BLaER1 treated with 17β-estradiol and CSF1 and Interleukin-3, amounts not matched to agents 10 nM and 100 nM (cell line): ENCODE results near the gene GLS2.

Source experiments
- H3K27ac ChIP-seq, 11 experiments: shearing (Covaris generic); formaldehyde crosslinking; 2 replicates each; pipeline ENCODE4 v1.8.1; 2022
- H3K27me3 ChIP-seq, 11 experiments: shearing (Covaris generic); formaldehyde crosslinking; 2 replicates each; pipeline ENCODE4 v1.8.1; 2022
- H3K36me3 ChIP-seq, 11 experiments: shearing (Covaris generic); formaldehyde crosslinking; 2 replicates each; pipeline ENCODE4 v1.8.1; 2022
- H3K4me1 ChIP-seq, 10 experiments: shearing (Covaris generic); formaldehyde crosslinking; 2 replicates each; pipeline ENCODE4 v1.8.1; 2022
- H3K4me2 ChIP-seq, 11 experiments: shearing (Covaris generic); formaldehyde crosslinking; 2 replicates each; pipeline ENCODE4 v1.8.1; 2022
- H3K4me3 ChIP-seq, 10 experiments: shearing (Covaris generic); formaldehyde crosslinking; 2 replicates each; pipeline ENCODE4 v1.8.1; 2022
- H3K9ac ChIP-seq, 11 experiments: shearing (Covaris generic); formaldehyde crosslinking; 2 replicates each; pipeline ENCODE4 v1.8.1; 2022
- H3K9me3 ChIP-seq, 11 experiments: shearing (Covaris generic); formaldehyde crosslinking; replicated peaks in 1 of 11; 2 replicates each; pipeline ENCODE4 v1.8.1; 2022
- H4K20me1 ChIP-seq, 11 experiments: shearing (Covaris generic); formaldehyde crosslinking; 2 replicates each; pipeline ENCODE4 v1.8.1; 2022
- Cebpa-rat ChIP-seq, 11 experiments: shearing (Covaris generic); IDR thresholded peaks; 2 replicates each; pipeline ENCODE4 v1.8.1; 2022

The GLS2 gene

DNA sequence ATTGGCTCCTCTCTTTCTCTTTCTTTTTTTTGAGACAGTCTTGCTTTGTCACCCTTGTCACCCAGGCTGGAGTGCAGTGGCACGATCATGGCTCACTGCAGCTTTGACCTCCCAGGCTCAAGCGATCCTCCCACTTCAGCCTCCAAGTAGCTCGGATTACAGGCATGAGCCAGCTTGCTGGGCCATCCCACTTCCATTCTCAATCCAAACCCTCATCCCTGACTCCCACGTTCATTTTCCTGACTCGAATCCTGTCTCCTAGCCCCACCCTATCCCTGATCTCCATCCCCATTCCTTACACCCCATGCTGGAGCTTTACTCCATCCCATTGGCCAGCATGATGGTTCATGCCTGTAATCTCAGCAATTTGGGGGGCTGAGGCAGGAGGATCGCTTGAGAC is 11.8 kb downstream of the GLS2 start:
- no peak for TF ChIP-seq Cebpa-rat (IDR thresholded peaks at IDR 0.05)
- H3K4me2 ChIP-seq: no peak overlapping the region

DNA sequence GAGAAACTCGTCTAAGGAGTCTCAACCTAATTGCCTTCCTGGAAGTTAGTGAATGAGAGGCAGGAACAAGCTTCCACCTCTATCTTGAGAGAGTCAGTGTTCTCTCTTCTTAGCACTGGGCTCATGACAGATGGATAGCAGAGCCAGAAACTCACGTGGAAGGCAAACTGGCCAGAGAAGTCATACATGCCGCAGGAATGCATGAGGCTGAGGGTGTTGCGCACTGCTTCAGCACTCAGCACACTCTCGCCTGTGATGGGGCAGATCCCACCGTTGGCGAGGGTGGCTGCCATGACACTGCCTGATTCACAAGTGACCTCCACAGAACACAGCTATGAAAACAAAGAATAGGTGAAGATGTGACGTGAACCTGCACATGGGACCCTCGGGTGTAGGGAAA is 13.6 kb downstream of the GLS2 start:
- H3K4me1 ChIP-seq: peaks cover 5 to 23% (median 19%) of the 10 kb centered on the region in 10 experiments
- no peak overlapping the region for H3K9ac ChIP-seq
- no peak overlapping the region for H3K27ac ChIP-seq
- no peak overlapping the region for H3K4me2 ChIP-seq
- no peak overlapping the region for H3K4me3 ChIP-seq
- no peaks in the 10 kb centered on the region for H3K9me3 ChIP-seq
- TF ChIP-seq Cebpa-rat (IDR thresholded peaks at IDR 0.05): no peak
- H3K27me3 ChIP-seq: no peaks in the 10 kb centered on the region
- peaks cover 0 to 36% (median 4%) of the 10 kb centered on the region in 11 experiments; a peak in 5 of 22 replicates for H4K20me1 ChIP-seq
- peaks cover 8 to 65% (median 37%) of the 10 kb centered on the region in 11 experiments; a peak in 21 of 22 replicates for H3K36me3 ChIP-seq

More for the DNA sequence above, 11.8 kb downstream of the GLS2 start:
- H3K36me3 ChIP-seq: peaks cover 8 to 47% (median 30%) of the 10 kb centered on the region in 11 experiments; a peak in 21 of 22 replicates
- peaks cover 0 to 17% (median 9%) of the 10 kb centered on the region in 10 experiments; a peak in 14 of 20 replicates for H3K4me1 ChIP-seq
- H3K27me3 ChIP-seq: no peaks in the 10 kb centered on the region
- no peak overlapping the region for H3K27ac ChIP-seq
- H3K9me3 ChIP-seq: no peaks in the 10 kb centered on the region
- H4K20me1 ChIP-seq: peaks cover 0 to 47% (median 6%) of the 10 kb centered on the region in 11 experiments; a peak in 7 of 22 replicates
- H3K9ac ChIP-seq: no peak overlapping the region
- H3K4me3 ChIP-seq: no peak overlapping the region

DNA sequence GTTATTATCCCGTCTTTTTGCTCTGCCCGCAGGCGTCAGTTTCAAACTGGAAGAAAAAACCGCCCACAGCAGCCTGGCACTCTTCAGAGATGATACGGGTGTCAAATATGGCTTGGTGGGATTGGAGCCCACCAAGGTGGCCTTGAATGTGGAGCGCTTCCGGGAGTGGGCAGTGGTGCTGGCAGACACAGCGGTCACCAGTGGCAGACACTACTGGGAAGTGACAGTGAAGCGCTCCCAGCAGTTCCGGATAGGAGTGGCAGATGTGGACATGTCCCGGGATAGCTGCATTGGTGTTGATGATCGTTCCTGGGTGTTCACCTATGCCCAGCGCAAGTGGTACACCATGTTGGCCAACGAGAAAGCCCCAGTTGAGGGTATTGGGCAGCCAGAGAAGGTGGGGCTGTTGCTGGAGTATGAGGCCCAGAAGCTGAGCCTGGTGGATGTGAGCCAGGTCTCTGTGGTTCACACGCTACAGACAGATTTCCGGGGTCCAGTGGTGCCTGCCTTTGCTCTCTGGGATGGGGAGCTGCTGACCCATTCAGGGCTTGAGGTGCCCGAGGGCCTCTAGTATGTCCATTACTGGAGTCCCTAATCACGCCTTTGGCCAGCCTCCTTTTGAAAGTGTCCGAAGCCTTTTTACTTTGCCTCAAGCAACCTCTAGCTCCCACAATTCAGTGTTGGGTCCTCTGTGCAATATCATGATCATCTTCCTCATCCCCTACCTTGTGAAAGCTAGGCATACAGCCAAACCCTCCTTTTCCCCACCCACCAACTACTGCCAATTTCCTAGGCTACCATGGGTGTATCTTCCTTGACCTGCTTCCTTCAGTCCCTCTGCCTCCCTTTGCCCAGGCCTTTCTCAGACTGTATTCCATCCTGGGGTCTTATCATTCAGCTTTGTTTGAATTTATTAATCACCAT is 18.7 kb downstream of the GLS2 start:
- Histone ChIP-seq H3K9ac (peak overlapping the region; percentile 89 to 95 (median 92)), H3K27me3 (no peaks in the 10 kb centered on the region), H3K4me2 (peak overlapping the region; percentile 84 to 99 (median 97)), H3K27ac (peak overlapping the region; percentile 81 to 95 (median 92)), H4K20me1 (peaks cover 0 to 10% (median 0%) of the 10 kb centered on the region in 11 experiments; a peak in 4 of 22 replicates), H3K4me1 (peaks cover 15 to 37% (median 27%) of the 10 kb centered on the region in 10 experiments), H3K36me3 (peaks cover 8 to 50% (median 29%) of the 10 kb centered on the region in 11 experiments; a peak in 20 of 22 replicates), H3K4me3 (peak overlapping the region; percentile 75 to 92 (median 79)), H3K9me3 (no peaks in the 10 kb centered on the region)
- no peak for TF ChIP-seq Cebpa-rat (IDR thresholded peaks at IDR 0.05)

DNA sequence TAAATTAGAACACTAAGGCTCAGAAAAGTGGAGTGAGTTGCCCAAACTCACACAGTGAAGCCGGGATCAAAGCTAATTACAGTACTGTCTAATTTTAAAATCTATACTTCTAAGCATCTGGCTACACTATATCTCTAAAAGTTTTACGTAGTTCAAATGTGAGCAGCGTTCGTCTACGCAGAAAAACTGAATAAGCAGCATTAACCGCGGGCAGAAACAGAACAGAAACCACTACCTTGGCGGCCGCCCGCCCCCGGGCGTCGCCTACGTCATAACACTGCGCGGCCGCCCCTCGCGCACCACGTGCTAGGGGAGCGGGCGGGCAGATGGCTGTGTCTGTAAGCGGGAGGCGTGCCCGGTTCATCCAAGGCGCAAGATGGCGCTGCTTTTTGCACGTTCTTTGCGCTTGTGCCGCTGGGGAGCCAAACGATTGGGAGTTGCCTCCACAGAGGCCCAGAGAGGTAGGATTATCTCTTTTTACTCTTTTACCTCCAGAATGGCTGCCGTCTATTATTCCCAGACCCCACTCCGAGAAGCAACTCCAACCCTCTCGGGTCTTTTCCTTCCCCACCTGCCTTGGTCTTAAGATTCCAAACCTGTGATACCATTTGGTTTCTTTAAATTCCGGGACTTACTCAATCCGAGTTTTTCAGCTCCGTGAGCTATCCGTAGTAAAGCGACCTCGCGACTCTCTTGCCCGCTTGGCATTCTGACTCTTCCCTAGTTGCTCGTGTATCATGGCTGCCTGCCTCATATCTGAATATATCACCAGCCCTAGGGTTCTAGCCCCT is 19.6 kb downstream of the GLS2 start, which contains the start of gene SPRYD4:
Gene SPRYD4 (plus strand): TSS at position 363 of the 791 bp plus-strand sequence. CDS start 14 bp downstream, at position 377.
- Histone ChIP-seq H3K9ac (peak within 1 kb of the TSS; percentile 89 to 95 (median 92)), H3K4me3 (peak within 1 kb of the TSS; percentile 75 to 92 (median 79)), H3K36me3 (peaks cover 4 to 42% (median 26%) of the 10 kb centered on the region in 11 experiments; a peak in 20 of 22 replicates), H4K20me1 (peaks cover 0 to 8% (median 0%) of the 10 kb centered on the region in 11 experiments; a peak in 3 of 22 replicates), H3K27me3 (no peaks in the 10 kb centered on the region), H3K4me1 (peaks cover 15 to 42% (median 27%) of the 10 kb centered on the region in 10 experiments), H3K9me3 (no peaks in the 10 kb centered on the region), H3K27ac (peak within 1 kb of the TSS; percentile 81 to 95 (median 92)), H3K4me2 (peak within 1 kb of the TSS; percentile 84 to 99 (median 97))
- TF ChIP-seq Cebpa-rat (IDR thresholded peaks at IDR 0.05): no peak

DNA sequence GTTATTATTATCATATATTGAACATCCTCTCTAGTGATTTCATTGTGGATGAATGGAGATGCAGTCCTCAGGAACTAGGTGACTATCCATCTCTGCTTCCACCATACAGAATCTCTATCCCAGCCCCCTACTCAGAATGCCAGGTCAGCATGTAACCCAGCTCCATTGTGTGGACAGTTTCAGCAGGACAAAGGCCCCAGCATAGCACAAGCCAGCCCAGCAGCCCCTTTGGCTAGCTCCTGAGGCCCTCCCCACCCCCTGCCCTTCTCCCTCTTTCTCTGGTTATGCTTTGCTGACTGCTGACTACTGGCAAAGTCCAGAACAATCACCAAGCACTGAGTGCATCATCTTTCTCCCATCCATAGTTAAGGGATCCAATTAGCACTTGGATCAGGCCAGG is 25.4 kb downstream of the GLS2 start:
- Histone ChIP-seq H3K4me2 (no peak overlapping the region), H3K4me3 (no peak overlapping the region), H3K27me3 (no peaks in the 10 kb centered on the region), H4K20me1 (no peaks in the 10 kb centered on the region), H3K36me3 (no peaks in the 10 kb centered on the region), H3K27ac (0 out of 22 replicates have a peak overlapping the region, but pooled peaks of 2 of the 11 experiments have one; percentile 1 to 32), H3K4me1 (peaks cover 23 to 31% (median 26%) of the 10 kb centered on the region in 10 experiments), H3K9me3 (no peaks in the 10 kb centered on the region), H3K9ac (peak overlapping the region in 3 of 11 experiments; percentile 2 to 38 (median 5); a peak in 3 of 22 replicates)
- no peak for TF ChIP-seq Cebpa-rat (IDR thresholded peaks at IDR 0.05)

DNA sequence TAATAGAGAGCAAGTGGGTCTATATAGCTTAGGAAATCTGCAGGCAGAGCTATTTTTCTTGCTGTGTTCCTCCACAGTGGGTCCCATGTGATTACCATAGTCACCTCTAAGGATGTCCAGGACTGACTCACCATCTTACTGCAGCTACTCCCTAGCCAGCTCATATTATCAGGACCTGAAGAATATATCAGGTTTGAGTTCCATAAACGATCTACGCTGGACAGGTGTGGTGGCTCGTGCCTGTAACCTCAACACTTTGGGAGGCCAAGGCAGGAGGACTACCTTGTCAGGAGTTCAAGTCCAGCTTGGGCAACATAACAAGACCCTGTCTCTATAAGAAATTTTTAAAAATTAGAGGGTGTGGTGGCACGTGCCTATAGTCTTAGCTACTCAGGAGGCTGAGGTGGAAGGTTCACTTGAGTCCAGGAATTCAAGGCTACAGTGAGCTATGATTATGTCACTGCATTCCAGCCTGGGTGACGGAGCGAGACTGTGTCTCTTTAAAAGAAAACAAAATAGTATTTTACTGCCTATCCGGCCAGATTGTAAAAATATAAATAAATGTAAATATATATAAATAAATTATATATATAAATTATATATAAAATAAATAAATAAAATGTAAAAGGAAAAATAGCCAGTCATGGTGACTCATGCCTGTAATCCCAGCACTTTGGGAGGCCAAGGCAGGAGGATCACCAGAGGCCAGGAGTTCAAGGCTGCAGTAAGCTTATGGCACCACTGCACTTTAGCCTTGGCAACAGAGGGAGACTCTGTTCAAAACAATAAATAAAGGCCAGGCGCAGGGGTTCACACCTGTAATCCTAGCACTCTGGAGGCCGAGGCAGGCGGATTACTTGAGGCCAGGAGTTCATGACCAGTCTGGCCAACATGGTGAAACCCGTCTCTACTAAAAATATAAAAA is 26.5 kb downstream of the GLS2 start:
- peak overlapping the region in 5 of 11 experiments; percentile 5 to 72 (median 55); a peak in 6 of 22 replicates for H3K9ac ChIP-seq
- no peaks in the 10 kb centered on the region for H3K27me3 ChIP-seq
- peak overlapping the region in 8 of 11 experiments; percentile 69 to 88 (median 78); a peak in 15 of 22 replicates for H3K27ac ChIP-seq
- TF ChIP-seq Cebpa-rat (IDR thresholded peaks at IDR 0.05): no peak
- H3K4me3 ChIP-seq: no peak overlapping the region
- H4K20me1 ChIP-seq: no peaks in the 10 kb centered on the region
- no peaks in the 10 kb centered on the region for H3K9me3 ChIP-seq
- no peaks in the 10 kb centered on the region for H3K36me3 ChIP-seq
- H3K4me1 ChIP-seq: peaks cover 20 to 27% (median 25%) of the 10 kb centered on the region in 10 experiments
- H3K4me2 ChIP-seq: peak overlapping the region in 5 of 11 experiments; percentile 18 to 67 (median 54); a peak in 6 of 22 replicates

DNA sequence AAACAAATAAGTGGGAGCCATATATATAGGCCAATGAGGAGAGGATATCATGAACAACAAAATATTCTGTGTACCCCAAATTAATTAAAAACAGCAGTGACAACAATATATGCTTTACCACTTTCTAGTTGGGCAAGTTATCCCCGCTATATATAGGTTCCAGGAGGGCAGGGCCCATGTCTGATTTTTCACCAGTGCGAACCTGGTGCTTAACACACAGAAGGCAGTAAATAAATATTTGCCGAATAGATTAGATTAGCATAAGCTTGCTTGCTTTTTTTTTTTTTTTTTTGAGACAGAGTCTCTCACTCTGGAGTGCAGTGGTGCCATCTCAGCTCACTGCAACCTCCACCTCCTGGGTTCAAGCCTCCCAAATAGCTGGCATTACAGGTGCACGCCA is 30.1 kb downstream of the GLS2 start:
- H3K9ac ChIP-seq: no peak overlapping the region
- H3K27me3 ChIP-seq: no peaks in the 10 kb centered on the region
- no peak overlapping the region for H3K4me3 ChIP-seq

DNA sequence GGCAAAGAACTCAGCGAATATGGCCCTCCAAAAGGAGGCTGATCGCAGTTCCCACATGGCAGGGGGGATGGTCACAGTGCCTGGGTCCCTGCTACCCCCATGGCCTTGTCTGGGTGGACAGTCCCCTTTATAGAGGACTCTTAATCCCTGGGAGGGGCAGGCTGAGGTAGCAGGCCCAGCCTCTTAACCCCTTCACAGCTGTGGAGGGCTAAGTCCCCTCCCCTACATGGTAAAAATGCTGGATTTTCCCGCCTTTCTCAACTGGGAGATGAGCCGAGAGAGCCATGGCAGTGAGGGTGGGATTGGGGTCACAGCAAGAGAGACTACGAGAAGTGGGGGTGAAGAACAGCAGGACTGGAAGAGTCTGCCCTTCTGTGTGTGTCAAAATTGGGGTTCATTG is 33.4 kb downstream of the GLS2 start, which contains the start of gene MIP:
Gene MIP (minus strand): TSS at position 101 of the 400 bp plus-strand sequence. CDS start 44 bp downstream, at position 57.
- H3K9ac ChIP-seq: no peak within 1 kb of the TSS

More for the DNA sequence above, 30.1 kb downstream of the GLS2 start:
- Histone ChIP-seq H3K36me3 (no peaks in the 10 kb centered on the region), H3K4me2 (no peak overlapping the region), H4K20me1 (no peaks in the 10 kb centered on the region), H3K27ac (no peak overlapping the region), H3K9me3 (no peaks in the 10 kb centered on the region), H3K4me1 (peaks cover 16 to 27% (median 24%) of the 10 kb centered on the region in 10 experiments)
- no peak for TF ChIP-seq Cebpa-rat (IDR thresholded peaks at IDR 0.05)

More for the DNA sequence above, 33.4 kb downstream of the GLS2 start, which contains the start of gene MIP:
- no peak for TF ChIP-seq Cebpa-rat (IDR thresholded peaks at IDR 0.05)
- Histone ChIP-seq H3K36me3 (no peaks in the 10 kb centered on the region), H3K4me2 (no peak within 1 kb of the TSS), H3K27me3 (no peaks in the 10 kb centered on the region), H3K9me3 (no peaks in the 10 kb centered on the region), H3K4me1 (peaks cover 12 to 18% (median 17%) of the 10 kb centered on the region in 10 experiments), H3K27ac (no peak within 1 kb of the TSS), H4K20me1 (no peaks in the 10 kb centered on the region), H3K4me3 (no peak within 1 kb of the TSS)
